ENCODE results near the gene DGKE. TPM values are rescaled to one million over a fixed set of nuclear protein-coding genes. Genes with fewer than 3 reads are reported as not detected.

DGKE gene
- total and polyA plus RNA-seq, 9 donors: 2.0 to 5.8 (median 3.8) TPM

DNA sequence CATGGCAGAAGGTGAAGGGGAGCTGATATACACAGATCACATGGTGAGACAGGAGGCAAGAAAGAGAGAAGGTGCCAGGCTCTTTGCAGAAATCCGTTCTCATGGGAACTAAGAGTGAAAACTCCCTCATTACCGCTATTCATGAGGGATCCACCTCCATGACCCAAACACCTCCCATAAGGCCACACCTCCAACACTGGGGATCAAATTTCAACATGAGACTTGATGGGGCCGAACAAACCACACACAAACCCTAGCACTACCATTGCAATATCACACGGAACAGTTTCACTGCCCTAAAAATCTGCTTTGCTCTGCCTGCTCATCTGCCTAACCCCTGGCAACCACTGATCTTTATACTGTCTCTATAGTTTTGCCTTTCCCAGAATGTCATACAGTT is 35.0 kb upstream of the DGKE start:
- WGBS (ENCODE audit: insufficient coverage): 7% methylated on average over 3 of the region's 4 CpGs
- Histone ChIP-seq H3K4me3 (ENCODE audit: low read length) (no peak overlapping the region), H3K27me3 (ENCODE audit: control insufficient read depth, insufficient read depth, low read length) (no peaks in the 10 kb centered on the region), H3K36me3 (ENCODE audit: control insufficient read depth, insufficient read depth, low read length) (no peaks in the 10 kb centered on the region), H3K4me1 (ENCODE audit: control insufficient read depth, insufficient read depth, low read length) (peaks cover 9% of the 10 kb centered on the region), H3K27ac (ENCODE audit: low read length) (no peak overlapping the region), H3K9me3 (replicated peaks; ENCODE audit: control insufficient read depth, low read depth, low read length) (no peaks in the 10 kb centered on the region)
- DNase-seq: no peak

GRCh38 chr17:56801459-56802178 is 32.3 kb upstream of the DGKE start:
- no peak overlapping the region for H3K27ac ChIP-seq (ENCODE audit: low read length)
- no peaks in the 10 kb centered on the region for H3K36me3 ChIP-seq (ENCODE audit: control insufficient read depth, insufficient read depth, low read length)
- DNase-seq: peak; percentile 39
- no CpG with 5 or more reads among the region's 4 CpGs for WGBS (ENCODE audit: insufficient coverage)
- H3K4me3 ChIP-seq (ENCODE audit: low read length): no peak overlapping the region
- H3K9me3 ChIP-seq (replicated peaks; ENCODE audit: control insufficient read depth, low read depth, low read length): no peaks in the 10 kb centered on the region
- H3K4me1 ChIP-seq (ENCODE audit: control insufficient read depth, insufficient read depth, low read length): peaks cover 9% of the 10 kb centered on the region
- no peaks in the 10 kb centered on the region for H3K27me3 ChIP-seq (ENCODE audit: control insufficient read depth, insufficient read depth, low read length)

DNA sequence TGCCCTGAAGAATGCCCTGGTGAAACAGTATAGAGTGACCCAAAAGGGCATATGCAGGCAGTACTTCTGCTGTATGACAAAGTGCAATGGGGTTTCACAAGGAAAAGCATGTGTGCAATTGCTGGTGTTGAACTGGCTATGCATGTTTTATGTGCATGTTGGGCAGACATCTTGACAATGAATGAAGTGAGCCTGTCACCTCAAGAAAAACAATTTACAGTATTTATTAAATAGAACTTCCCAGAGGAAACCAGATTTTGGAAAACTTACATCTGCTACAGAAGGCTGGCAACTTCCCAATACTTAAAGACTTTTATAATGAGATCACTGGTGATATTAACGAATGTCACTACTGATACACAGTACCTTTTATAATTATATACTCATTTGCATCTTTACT is 30.9 kb upstream of the DGKE start:
- no peak for DNase-seq
- H3K27me3 ChIP-seq (ENCODE audit: control insufficient read depth, insufficient read depth, low read length): no peaks in the 10 kb centered on the region
- no peak overlapping the region for H3K27ac ChIP-seq (ENCODE audit: low read length)
- no peak overlapping the region for H3K4me3 ChIP-seq (ENCODE audit: low read length)
- H3K4me1 ChIP-seq (ENCODE audit: control insufficient read depth, insufficient read depth, low read length): peaks cover 16% of the 10 kb centered on the region
- H3K9me3 ChIP-seq (replicated peaks; ENCODE audit: control insufficient read depth, low read depth, low read length): no peaks in the 10 kb centered on the region
- no peaks in the 10 kb centered on the region for H3K36me3 ChIP-seq (ENCODE audit: control insufficient read depth, insufficient read depth, low read length)
- no CpG with 5 or more reads among the region's 1 CpG for WGBS (ENCODE audit: insufficient coverage)

GRCh38 chr17:56804454-56804853 is 29.5 kb upstream of the DGKE start:
- Histone ChIP-seq H3K27ac (ENCODE audit: low read length) (no peak overlapping the region), H3K4me3 (ENCODE audit: low read length) (no peak overlapping the region), H3K9me3 (replicated peaks; ENCODE audit: control insufficient read depth, low read depth, low read length) (no peaks in the 10 kb centered on the region), H3K36me3 (ENCODE audit: control insufficient read depth, insufficient read depth, low read length) (no peaks in the 10 kb centered on the region), H3K4me1 (ENCODE audit: control insufficient read depth, insufficient read depth, low read length) (peaks cover 26% of the 10 kb centered on the region), H3K27me3 (ENCODE audit: control insufficient read depth, insufficient read depth, low read length) (no peaks in the 10 kb centered on the region)
- WGBS (ENCODE audit: insufficient coverage): no CpG with 5 or more reads among the region's 3 CpGs
- no peak for DNase-seq

DNA sequence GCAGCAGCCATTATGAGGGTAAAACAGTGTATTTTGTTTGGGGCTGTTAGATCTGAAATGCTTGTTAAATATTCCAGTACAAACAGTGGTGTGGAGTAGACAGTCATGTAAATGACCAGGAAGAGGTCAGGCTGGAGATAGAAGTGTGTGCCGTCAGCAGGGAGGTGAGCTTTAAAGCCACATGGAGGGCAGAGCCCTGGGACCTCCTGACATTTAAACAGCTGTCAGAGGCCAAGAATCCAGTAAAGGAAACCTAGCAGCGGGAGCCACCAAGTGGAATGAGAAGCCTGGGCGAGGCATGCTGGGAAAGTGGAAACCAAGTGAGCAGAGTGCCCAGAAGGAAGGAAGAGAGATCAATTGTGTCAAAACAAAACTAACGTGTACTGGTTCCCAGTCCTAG is 27.0 kb upstream of the DGKE start:
- Histone ChIP-seq H3K9me3 (replicated peaks; ENCODE audit: control insufficient read depth, low read depth, low read length) (no peaks in the 10 kb centered on the region), H3K4me3 (ENCODE audit: low read length) (no peak overlapping the region), H3K36me3 (ENCODE audit: control insufficient read depth, insufficient read depth, low read length) (no peaks in the 10 kb centered on the region), H3K27me3 (ENCODE audit: control insufficient read depth, insufficient read depth, low read length) (no peaks in the 10 kb centered on the region), H3K27ac (ENCODE audit: low read length) (no peak overlapping the region), H3K4me1 (ENCODE audit: control insufficient read depth, insufficient read depth, low read length) (peaks cover 40% of the 10 kb centered on the region)
- 75% methylated on average over 4 of the region's 4 CpGs for WGBS (ENCODE audit: insufficient coverage)
- DNase-seq: no peak

DNA sequence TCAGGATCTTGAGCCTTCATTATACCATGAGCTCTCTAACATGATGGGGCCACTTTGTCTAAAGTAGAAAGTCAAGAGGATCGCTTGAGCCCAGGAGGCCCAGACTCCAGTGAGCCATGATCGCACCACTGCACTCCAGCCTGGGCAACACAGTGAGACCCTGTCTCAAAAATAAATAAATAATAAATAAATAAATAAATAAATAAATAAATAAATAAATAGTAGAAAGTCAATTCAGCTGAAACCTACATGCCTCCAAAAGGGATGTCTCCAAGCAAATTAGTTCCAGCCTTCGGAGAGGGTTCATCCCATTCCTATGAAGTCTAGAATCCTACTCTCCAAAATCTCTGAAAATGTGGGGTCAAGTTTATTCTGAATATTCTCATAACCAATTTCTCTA is 26.2 kb upstream of the DGKE start:
- WGBS (ENCODE audit: insufficient coverage): no CpG with 5 or more reads among the region's 3 CpGs

DNA sequence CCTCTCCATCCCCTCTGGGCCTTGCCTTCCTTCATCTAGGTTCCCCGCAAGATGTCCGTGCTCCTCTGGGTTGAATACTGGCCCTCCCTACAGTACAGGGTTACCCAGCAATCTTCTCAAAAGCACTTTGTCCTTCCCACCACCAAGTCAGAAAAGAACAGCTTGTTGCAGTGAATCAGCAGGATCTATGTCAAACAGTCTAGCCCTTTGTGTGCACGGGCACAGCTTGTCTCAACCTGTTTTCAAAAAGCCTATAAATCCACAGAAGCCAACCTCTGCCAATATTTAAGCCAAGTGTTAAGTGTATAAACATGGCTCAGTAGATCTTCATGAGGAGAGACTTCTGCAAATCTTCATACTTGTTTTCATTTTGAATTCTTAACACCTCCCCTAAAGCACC is 25.4 kb upstream of the DGKE start:
- H3K4me1 ChIP-seq (ENCODE audit: control insufficient read depth, insufficient read depth, low read length): peaks cover 47% of the 10 kb centered on the region
- 88% methylated on average over 2 of the region's 3 CpGs for WGBS (ENCODE audit: insufficient coverage)
- peak overlapping the region; percentile 62 for H3K27ac ChIP-seq (ENCODE audit: low read length)
- DNase-seq: peak; percentile 38
- H3K4me3 ChIP-seq (ENCODE audit: low read length): no peak overlapping the region
- H3K36me3 ChIP-seq (ENCODE audit: control insufficient read depth, insufficient read depth, low read length): no peaks in the 10 kb centered on the region
- no peaks in the 10 kb centered on the region for H3K27me3 ChIP-seq (ENCODE audit: control insufficient read depth, insufficient read depth, low read length)
- no peaks in the 10 kb centered on the region for H3K9me3 ChIP-seq (replicated peaks; ENCODE audit: control insufficient read depth, low read depth, low read length)

More for the DNA sequence above, 26.2 kb upstream of the DGKE start:
- H3K27ac ChIP-seq (ENCODE audit: low read length): no peak overlapping the region
- no peaks in the 10 kb centered on the region for H3K9me3 ChIP-seq (replicated peaks; ENCODE audit: control insufficient read depth, low read depth, low read length)
- H3K4me1 ChIP-seq (ENCODE audit: control insufficient read depth, insufficient read depth, low read length): peaks cover 44% of the 10 kb centered on the region
- no peak for DNase-seq
- no peak overlapping the region for H3K4me3 ChIP-seq (ENCODE audit: low read length)
- no peaks in the 10 kb centered on the region for H3K27me3 ChIP-seq (ENCODE audit: control insufficient read depth, insufficient read depth, low read length)
- H3K36me3 ChIP-seq (ENCODE audit: control insufficient read depth, insufficient read depth, low read length): no peaks in the 10 kb centered on the region

DNA sequence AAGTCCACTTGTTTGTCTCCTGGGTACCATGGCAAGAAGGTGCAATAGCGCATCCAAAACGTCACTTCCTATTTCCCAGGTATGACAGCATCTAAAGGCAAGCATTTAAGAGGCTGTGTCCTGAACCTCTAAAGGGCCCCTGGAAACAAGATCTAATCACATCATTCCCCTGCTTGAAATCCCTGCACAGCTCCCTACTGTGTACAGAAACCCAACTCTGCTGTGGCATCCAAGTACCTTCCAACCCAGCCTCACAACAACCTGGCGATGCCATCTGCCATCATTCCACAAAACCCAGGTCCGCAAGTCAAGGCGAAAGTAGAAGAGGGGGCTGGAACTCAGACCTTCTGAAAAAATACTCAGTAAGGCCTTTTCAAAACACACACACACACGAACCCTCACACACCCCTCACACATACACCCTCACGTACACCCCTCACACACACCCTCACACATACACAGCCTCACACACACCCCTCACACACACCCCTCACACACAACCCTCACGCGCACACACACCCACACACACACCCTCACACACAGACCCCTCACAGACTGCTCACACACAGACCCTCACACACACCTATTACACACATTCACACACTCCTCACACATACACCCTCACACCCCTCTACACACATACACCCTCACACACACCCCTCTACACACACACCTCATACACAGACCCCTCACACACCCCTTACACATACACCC is 24.7 kb upstream of the DGKE start:
- Histone ChIP-seq H3K27ac (ENCODE audit: low read length) (no peak overlapping the region), H3K4me3 (ENCODE audit: low read length) (no peak overlapping the region), H3K27me3 (ENCODE audit: control insufficient read depth, insufficient read depth, low read length) (no peaks in the 10 kb centered on the region), H3K9me3 (replicated peaks; ENCODE audit: control insufficient read depth, low read depth, low read length) (no peaks in the 10 kb centered on the region), H3K36me3 (ENCODE audit: control insufficient read depth, insufficient read depth, low read length) (no peaks in the 10 kb centered on the region), H3K4me1 (ENCODE audit: control insufficient read depth, insufficient read depth, low read length) (peaks cover 53% of the 10 kb centered on the region)
- 89% methylated on average over 8 of the region's 9 CpGs for WGBS (ENCODE audit: insufficient coverage)
- no peak for DNase-seq

GRCh38 chr17:56809820-56810179 is 24.2 kb upstream of the DGKE start:
- no peak overlapping the region for H3K27ac ChIP-seq (ENCODE audit: low read length)
- no peak for DNase-seq
- 85% methylated on average over 1 of the region's 1 CpG for WGBS (ENCODE audit: insufficient coverage)

GRCh38 chr17:56810343-56810742 is 23.6 kb upstream of the DGKE start:
- 43% methylated on average over 1 of the region's 2 CpGs for whole genome bisulfite sequencing (ENCODE audit: insufficient coverage)
- H3K9me3 ChIP-seq (replicated peaks; ENCODE audit: control insufficient read depth, low read depth, low read length): no peaks in the 10 kb centered on the region
- H3K4me3 ChIP-seq (ENCODE audit: low read length): no peak overlapping the region
- H3K36me3 ChIP-seq (ENCODE audit: control insufficient read depth, insufficient read depth, low read length): no peaks in the 10 kb centered on the region
- H3K27ac ChIP-seq (ENCODE audit: low read length): peak overlapping the region; percentile 35
- no peaks in the 10 kb centered on the region for H3K27me3 ChIP-seq (ENCODE audit: control insufficient read depth, insufficient read depth, low read length)
- DNase-seq: peak; percentile 75
- H3K4me1 ChIP-seq (ENCODE audit: control insufficient read depth, insufficient read depth, low read length): peaks cover 55% of the 10 kb centered on the region

More at GRCh38 chr17:56809820-56810179, 24.2 kb upstream of the DGKE start:
- no peaks in the 10 kb centered on the region for H3K9me3 ChIP-seq (replicated peaks; ENCODE audit: control insufficient read depth, low read depth, low read length)
- H3K4me1 ChIP-seq (ENCODE audit: control insufficient read depth, insufficient read depth, low read length): peaks cover 55% of the 10 kb centered on the region
- no peaks in the 10 kb centered on the region for H3K36me3 ChIP-seq (ENCODE audit: control insufficient read depth, insufficient read depth, low read length)
- H3K27me3 ChIP-seq (ENCODE audit: control insufficient read depth, insufficient read depth, low read length): no peaks in the 10 kb centered on the region
- no peak overlapping the region for H3K4me3 ChIP-seq (ENCODE audit: low read length)
